Epithelial cell of esophagus (primary cell): ENCODE results near the gene SEPTIN7.

ENCODE experiments used
- DNase-seq: peaks from one replicate; pipeline ENCODE4 v3.0.0; 2010; ENCODE audit warnings: low read depth
- H3K4me3 ChIP-seq: 2 replicates; pipeline ENCODE4 v1.5.1; 2011; ENCODE audit warnings: mild to moderate bottlenecking, low read length, control low read depth
- CTCF ChIP-seq: IDR thresholded peaks from 2 replicates; pipeline ENCODE4 v1.5.1; 2011; ENCODE audit warnings: low read depth, mild to moderate bottlenecking, low read length, control low read depth, inconsistent platforms; ENCODE audit not compliant: insufficient read depth; ENCODE audit errors: missing control alignments

The SEPTIN7 gene

GRCh38 chr7:35776686-35777085, 24.2 kb upstream of the SEPTIN7 start:
- H3K4me3 ChIP-seq: no peak overlapping the region
- no peak for DNase-seq
- TF ChIP-seq CTCF: no peak

GRCh38 chr7:35777121-35777520, 23.7 kb upstream of the SEPTIN7 start:
- no peak for TF ChIP-seq CTCF
- no peak for DNase-seq
- H3K4me3 ChIP-seq: no peak overlapping the region

GRCh38 chr7:35780070-35780469, 20.8 kb upstream of the SEPTIN7 start:
- DNase-seq: peak; percentile 24
- TF ChIP-seq CTCF: no peak
- H3K4me3 ChIP-seq: no peak overlapping the region

- TF ChIP-seq CTCF: no peak
- no peak overlapping the region for H3K4me3 ChIP-seq
- DNase-seq: no peak
These were observed 19.6 kb upstream of the SEPTIN7 start for GRCh38 chr7:35781200-35781701.

GRCh38 chr7:35781767-35782515, 18.9 kb upstream of the SEPTIN7 start:
- DNase-seq: no peak
- no peak overlapping the region for H3K4me3 ChIP-seq
- TF ChIP-seq CTCF: no peak

- TF ChIP-seq CTCF: no peak
- H3K4me3 ChIP-seq: no peak overlapping the region
- no peak for DNase-seq
These were observed 16.5 kb upstream of the SEPTIN7 start for GRCh38 chr7:35784332-35784731.

GRCh38 chr7:35785250-35785649, 15.6 kb upstream of the SEPTIN7 start:
- TF ChIP-seq CTCF: no peak

More at GRCh38 chr7:35785250-35785649, 15.6 kb upstream of the SEPTIN7 start:
- no peak overlapping the region for H3K4me3 ChIP-seq
- no peak for DNase-seq
